Prostate gland (tissue), 2 donors: ENCODE data around the gene RGS7.

Experiments
- POLR2A ChIP-seq: fragments of 450-650 bp; IDR thresholded peaks from one replicate; pipeline ENCODE4 v1.6.1; 2016; ENCODE audit warnings: antibody characterized with exemption, mild to moderate bottlenecking
- POLR2AphosphoS5 ChIP-seq: sonication (generic); formaldehyde crosslinking; IDR thresholded peaks from one replicate; pipeline ENCODE4 v1.6.1; 2017; ENCODE audit warnings: antibody characterized with exemption
- TF ChIP-seq, protein P1 (sequence below), 4 experiments: fragments of 200-600 bp in 2 of 4; fragments of 450-650 bp in 2 of 4; sonication (generic) in 2 of 4; IDR thresholded peaks; 1 replicate in 3 of 4; 2 replicates in 1 of 4; pipeline ENCODE4 v1.5.1; 2016 to 2019; ENCODE audit warnings: antibody characterized with exemption in 4 of 4, mild to moderate bottlenecking in 2 of 4, moderate library complexity in 2 of 4

DNA sequence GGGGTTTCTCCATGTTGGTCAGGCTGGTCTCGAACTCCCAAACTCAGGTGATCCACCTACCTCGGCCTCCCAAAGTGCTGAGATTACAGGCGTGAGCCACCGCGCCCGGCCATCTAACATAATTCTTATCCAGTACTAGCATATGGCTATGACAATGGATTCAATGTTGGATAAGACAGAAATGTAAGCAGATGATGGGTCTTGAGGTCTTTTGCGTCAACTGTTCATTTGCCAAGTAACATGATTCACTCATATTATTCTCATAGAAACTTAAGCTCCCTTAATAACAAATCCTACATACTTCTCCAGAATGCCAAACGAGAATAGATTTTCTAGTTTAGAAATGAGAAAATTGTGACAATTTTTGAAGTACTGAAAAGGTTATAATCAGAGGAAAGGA lies 170.3 kb downstream of the RGS7 start:
- TF ChIP-seq, protein P1, sequence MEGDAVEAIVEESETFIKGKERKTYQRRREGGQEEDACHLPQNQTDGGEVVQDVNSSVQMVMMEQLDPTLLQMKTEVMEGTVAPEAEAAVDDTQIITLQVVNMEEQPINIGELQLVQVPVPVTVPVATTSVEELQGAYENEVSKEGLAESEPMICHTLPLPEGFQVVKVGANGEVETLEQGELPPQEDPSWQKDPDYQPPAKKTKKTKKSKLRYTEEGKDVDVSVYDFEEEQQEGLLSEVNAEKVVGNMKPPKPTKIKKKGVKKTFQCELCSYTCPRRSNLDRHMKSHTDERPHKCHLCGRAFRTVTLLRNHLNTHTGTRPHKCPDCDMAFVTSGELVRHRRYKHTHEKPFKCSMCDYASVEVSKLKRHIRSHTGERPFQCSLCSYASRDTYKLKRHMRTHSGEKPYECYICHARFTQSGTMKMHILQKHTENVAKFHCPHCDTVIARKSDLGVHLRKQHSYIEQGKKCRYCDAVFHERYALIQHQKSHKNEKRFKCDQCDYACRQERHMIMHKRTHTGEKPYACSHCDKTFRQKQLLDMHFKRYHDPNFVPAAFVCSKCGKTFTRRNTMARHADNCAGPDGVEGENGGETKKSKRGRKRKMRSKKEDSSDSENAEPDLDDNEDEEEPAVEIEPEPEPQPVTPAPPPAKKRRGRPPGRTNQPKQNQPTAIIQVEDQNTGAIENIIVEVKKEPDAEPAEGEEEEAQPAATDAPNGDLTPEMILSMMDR (IDR thresholded peaks at IDR 0.05), result no peak
- TF ChIP-seq POLR2A (no peak), POLR2AphosphoS5 (no peak)
